ENCODE data around the gene CLCNKA. TPM values are rescaled to one million over a fixed set of nuclear protein-coding genes. Genes with fewer than 3 reads are reported as not detected.
"Not testable (repeated sequence)": the region's sequence is repeated elsewhere in the genome, so short reads cannot be mapped to it uniquely, and the experiment has no call there.

Gene CLCNKA
- total and polyA plus RNA-seq, 8 donors, result 0.12 to 1.4 (median 0.84) TPM

DNA sequence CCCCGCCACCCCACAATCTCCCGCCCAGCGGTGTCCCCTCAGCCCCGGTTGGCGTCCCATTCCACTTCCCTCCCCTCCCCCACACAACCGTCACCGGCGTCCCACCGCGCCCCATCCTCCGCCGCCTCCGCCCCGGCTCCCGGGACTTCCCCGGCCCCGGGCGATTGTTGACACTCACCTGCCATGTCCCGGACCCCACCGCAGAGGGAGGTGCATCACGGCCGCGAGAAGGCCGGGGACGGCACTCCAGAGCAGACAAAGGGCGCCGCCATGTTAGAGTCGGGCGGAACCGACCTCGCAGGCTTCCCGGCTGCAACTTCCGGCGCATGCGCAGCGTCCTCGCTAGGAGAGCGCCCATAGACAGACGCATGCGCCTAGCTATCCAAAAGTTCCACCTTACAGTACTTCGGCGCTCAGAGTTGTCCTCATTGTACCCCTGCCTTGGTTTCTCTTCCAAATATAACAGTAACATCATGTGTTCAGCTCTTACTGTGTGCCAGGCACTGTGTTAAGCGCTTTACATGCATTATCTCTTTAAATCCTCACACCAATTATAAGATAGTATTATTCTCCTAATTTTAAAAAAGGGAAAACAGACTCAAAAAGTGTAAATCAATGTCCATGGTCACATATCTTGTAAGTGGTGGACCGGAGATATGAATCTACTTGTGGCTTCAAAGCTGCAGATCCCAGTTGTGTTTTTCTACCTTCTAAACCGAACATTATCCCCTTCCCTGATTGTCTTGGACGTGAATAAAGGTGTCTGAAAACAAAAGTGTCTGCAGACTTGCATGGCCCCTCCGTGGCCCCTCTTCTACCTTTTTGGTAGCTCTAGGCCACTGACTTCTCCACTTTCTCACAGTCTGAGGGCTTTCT is 45.8 kb upstream of the CLCNKA start, which contains the start of gene ZBTB17:
TSS of gene ZBTB17 (minus strand) at position 297 of the 876 bp plus-strand sequence. CDS start 27,606 bp downstream, outside the sequence.
- H3K9me3 ChIP-seq, result no peaks in the 10 kb centered on the region
- peaks cover 6 to 27% of the 10 kb centered on the region in 2 donors for H3K4me1 ChIP-seq
- H3K27ac ChIP-seq, result peak within 1 kb of the TSS; percentile 45 to 77
- peaks cover 5 to 20% of the 10 kb centered on the region in 2 donors for H3K36me3 ChIP-seq
- intact Hi-C loops (cut with DNase I), result no loop called here
- H3K27me3 ChIP-seq, result no peaks in the 10 kb centered on the region
- DNase-seq (peak; percentile 90 to 97 (median 95)), ATAC-seq (peak; percentile 99)
- TF ChIP-seq, protein P1, sequence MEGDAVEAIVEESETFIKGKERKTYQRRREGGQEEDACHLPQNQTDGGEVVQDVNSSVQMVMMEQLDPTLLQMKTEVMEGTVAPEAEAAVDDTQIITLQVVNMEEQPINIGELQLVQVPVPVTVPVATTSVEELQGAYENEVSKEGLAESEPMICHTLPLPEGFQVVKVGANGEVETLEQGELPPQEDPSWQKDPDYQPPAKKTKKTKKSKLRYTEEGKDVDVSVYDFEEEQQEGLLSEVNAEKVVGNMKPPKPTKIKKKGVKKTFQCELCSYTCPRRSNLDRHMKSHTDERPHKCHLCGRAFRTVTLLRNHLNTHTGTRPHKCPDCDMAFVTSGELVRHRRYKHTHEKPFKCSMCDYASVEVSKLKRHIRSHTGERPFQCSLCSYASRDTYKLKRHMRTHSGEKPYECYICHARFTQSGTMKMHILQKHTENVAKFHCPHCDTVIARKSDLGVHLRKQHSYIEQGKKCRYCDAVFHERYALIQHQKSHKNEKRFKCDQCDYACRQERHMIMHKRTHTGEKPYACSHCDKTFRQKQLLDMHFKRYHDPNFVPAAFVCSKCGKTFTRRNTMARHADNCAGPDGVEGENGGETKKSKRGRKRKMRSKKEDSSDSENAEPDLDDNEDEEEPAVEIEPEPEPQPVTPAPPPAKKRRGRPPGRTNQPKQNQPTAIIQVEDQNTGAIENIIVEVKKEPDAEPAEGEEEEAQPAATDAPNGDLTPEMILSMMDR (IDR thresholded peaks at IDR 0.05), result no peak
- H3K4me3 ChIP-seq, result peak within 1 kb of the TSS; percentile 74 to 89

DNA sequence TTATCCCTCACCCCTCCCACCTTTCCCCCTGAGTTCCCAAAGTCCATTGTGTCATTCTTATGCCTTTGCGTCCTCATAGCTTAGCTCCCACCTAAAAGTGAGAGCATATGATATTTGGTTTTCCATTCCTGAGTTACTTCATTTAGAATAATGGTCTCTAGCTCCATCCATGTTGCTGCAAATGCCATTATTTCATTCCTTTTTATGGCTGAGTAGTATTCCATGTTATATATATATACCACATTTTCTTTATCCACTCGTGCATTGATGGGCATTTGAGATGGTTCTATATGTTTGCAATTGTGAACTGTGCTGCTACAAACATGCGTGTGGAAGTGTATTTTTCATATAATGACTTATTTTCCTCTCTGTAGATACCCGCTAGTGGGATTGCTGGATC is 43.9 kb upstream of the CLCNKA start:
- H3K4me3 ChIP-seq; DNase-seq; intact Hi-C loops (cut with DNase I); H3K36me3 ChIP-seq; H3K9me3 ChIP-seq; H3K27me3 ChIP-seq; ATAC-seq; H3K27ac ChIP-seq: not testable (repeated sequence)
- H3K4me1 ChIP-seq, result peaks cover 6 to 22% of the 10 kb centered on the region in 2 donors

DNA sequence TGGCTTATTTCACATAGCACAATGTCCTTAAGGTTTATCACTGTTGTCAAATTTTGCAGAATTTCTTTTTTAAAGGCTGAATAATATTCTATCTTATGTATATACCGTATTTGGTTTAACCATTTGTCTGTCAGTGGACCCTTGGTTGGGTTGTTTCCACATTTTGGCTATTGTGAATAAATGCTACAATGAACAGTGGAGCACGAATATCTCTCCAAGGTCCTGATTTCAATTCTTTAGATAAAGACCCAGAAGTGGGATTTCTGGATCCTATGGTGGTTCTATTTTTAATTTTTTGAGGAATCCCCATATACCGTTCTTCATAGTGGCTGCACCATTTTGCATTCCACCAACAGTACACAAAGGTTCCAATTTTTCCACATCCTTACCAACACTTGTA is 40.2 kb upstream of the CLCNKA start:
- H3K4me3 ChIP-seq, result no peak overlapping the region
- no peak for ATAC-seq
- intact Hi-C loops (cut with DNase I), result no loop called here
- no peak overlapping the region for H3K27ac ChIP-seq
- H3K4me1 ChIP-seq, result peaks cover 0 to 6% of the 10 kb centered on the region in 2 donors
- TF ChIP-seq, protein P1 (IDR thresholded peaks at IDR 0.05), result no peak
- no peaks in the 10 kb centered on the region for H3K9me3 ChIP-seq
- no peaks in the 10 kb centered on the region for H3K36me3 ChIP-seq
- no peak for DNase-seq
- no peaks in the 10 kb centered on the region for H3K27me3 ChIP-seq

DNA sequence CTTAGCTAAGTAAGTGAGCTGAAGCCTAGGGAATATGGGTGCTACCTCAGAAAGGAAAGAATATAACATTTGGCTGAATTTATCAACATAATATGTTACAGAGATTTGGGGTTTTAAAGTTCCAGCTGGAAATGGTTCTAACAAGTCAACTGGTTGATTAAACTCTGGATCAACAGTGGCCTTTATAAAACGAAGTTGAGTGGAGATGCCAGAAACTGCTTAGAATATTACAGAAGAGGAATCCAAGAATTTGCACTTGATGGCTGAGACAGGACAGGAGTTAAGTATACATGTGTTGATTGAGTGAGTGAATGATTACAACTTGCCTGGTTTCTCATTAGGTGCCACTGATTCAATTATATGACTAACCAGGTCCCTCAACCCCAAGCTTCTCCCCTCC is 38.6 kb upstream of the CLCNKA start:
- intact Hi-C loops (cut with DNase I), result no loop called here
- H3K9me3 ChIP-seq, result no peaks in the 10 kb centered on the region
- TF ChIP-seq, protein P1 (IDR thresholded peaks at IDR 0.05), result no peak
- H3K36me3 ChIP-seq, result no peaks in the 10 kb centered on the region
- H3K4me1 ChIP-seq, result peaks cover 0 to 6% of the 10 kb centered on the region in 2 donors
- no peaks in the 10 kb centered on the region for H3K27me3 ChIP-seq
- no peak overlapping the region for H3K27ac ChIP-seq
- ATAC-seq, result no peak
- DNase-seq, result no peak
- no peak overlapping the region for H3K4me3 ChIP-seq

DNA sequence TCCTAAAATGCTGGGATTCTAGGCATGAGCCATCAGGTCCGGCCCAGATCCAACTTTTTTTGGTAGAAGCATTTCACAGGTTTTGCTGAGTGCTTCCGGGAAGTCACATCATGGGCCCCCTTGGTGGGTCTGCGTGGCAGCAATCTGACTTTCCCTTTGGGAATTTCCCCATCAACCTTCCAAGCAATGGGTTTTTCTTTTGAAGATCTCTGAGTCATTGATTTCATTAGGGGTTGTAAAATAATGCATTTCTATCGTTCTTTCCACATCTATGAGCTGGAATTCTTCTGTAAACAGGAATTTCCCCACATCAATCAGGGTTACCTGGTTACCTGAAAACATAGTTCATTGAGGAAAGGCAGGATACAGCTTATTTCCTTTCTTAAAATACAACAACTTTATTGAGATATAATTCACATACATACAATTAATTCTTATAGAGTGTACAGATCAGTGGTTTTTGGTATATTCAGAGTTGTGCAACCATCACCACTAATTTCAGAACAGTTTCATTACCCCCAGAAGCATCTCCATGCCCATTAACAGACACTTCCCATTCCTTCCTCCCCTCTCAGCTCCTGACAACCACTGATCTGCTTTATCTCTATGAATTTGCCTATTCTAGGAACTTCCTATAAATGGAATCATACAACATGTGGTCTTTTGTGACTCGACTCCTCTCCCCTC is 36.1 kb upstream of the CLCNKA start:
- no peak for DNase-seq
- Histone ChIP-seq H3K27me3 (no peaks in the 10 kb centered on the region), H3K27ac (no peak overlapping the region), H3K36me3 (no peaks in the 10 kb centered on the region), H3K4me3 (no peak overlapping the region), H3K9me3 (no peaks in the 10 kb centered on the region), H3K4me1 (peaks cover 0 to 6% of the 10 kb centered on the region in 2 donors)
- TF ChIP-seq, protein P1 (IDR thresholded peaks at IDR 0.05), result no peak
- ATAC-seq, result no peak
- intact Hi-C loops (cut with DNase I), result no loop called here

Data from left lung (tissue), 10 donors.